ENCODE measurements around the gene EYS.

Gene EYS

GRCh38 chr6:64717281-64717680, 989.7 kb downstream of the EYS start:
- no peak overlapping the region for H3K4me3 ChIP-seq (ENCODE audit: low read depth, low read length)
- DNase-seq (ENCODE audit: low read depth): no peak
- TF ChIP-seq POLR2A (IDR thresholded peaks at IDR 0.05; ENCODE audit: extremely low read depth, insufficient read length) (no peak), CTCF (IDR thresholded peaks at IDR 0.05; ENCODE audit: low read depth, low read length) (no peak), MYC (IDR thresholded peaks at IDR 0.05; ENCODE audit: low read depth, low read length) (no peak), MAX (IDR thresholded peaks at IDR 0.05; ENCODE audit: low read depth, low read length) (no peak)

DNA sequence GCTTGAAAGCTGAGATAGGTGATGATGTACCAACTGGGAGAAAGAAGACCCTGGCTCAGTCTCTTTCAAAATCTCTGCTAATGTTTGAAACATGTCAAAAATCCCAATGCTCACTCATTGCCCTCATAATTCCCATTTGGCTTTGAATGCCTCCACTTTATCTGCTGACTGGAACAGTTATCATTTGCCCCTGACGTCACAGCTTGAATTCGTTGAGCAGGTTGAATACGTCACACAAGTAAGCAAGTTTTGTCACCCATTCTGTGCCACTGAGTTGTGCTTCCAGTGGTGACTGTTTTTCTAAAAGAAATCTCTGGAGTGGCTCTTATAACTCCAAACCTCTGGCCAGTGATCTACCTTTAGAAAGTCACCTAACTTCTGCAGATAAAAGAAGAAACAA, 991.4 kb downstream of the EYS start:
- no peak for DNase-seq (ENCODE audit: low read depth)
- H3K4me3 ChIP-seq (ENCODE audit: low read depth, low read length): no peak overlapping the region
- TF ChIP-seq MYC (IDR thresholded peaks at IDR 0.05; ENCODE audit: low read depth, low read length): no peak
- TF ChIP-seq CTCF (IDR thresholded peaks at IDR 0.05; ENCODE audit: low read depth, low read length): no peak
- no peak for TF ChIP-seq POLR2A (IDR thresholded peaks at IDR 0.05; ENCODE audit: extremely low read depth, insufficient read length)
- no peak for TF ChIP-seq MAX (IDR thresholded peaks at IDR 0.05; ENCODE audit: low read depth, low read length)

DNA sequence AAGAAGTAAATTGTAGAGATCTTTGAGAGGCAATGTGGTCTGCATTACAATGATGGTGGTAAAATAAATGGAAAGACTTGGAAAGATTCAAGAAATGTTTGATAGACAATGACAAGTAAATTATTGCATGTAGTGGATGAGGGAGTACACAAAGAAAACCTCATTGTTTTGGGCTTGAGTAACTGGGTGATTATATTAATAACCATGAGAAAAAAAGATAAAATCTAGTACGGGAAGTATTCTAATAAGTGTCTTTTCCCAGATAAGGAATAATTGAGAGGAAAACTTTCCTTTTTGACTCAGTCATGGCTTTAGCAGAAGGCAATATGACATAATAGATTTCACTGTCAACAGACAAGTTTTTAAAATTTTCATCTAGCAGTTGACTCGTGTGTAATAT, 993.0 kb downstream of the EYS start:
- TF ChIP-seq MYC (IDR thresholded peaks at IDR 0.05; ENCODE audit: low read depth, low read length): no peak
- no peak for TF ChIP-seq MAX (IDR thresholded peaks at IDR 0.05; ENCODE audit: low read depth, low read length)
- TF ChIP-seq CTCF (IDR thresholded peaks at IDR 0.05; ENCODE audit: low read depth, low read length): no peak
- no peak for TF ChIP-seq POLR2A (IDR thresholded peaks at IDR 0.05; ENCODE audit: extremely low read depth, insufficient read length)
- H3K4me3 ChIP-seq (ENCODE audit: low read depth, low read length): no peak overlapping the region
- no peak for DNase-seq (ENCODE audit: low read depth)

DNA sequence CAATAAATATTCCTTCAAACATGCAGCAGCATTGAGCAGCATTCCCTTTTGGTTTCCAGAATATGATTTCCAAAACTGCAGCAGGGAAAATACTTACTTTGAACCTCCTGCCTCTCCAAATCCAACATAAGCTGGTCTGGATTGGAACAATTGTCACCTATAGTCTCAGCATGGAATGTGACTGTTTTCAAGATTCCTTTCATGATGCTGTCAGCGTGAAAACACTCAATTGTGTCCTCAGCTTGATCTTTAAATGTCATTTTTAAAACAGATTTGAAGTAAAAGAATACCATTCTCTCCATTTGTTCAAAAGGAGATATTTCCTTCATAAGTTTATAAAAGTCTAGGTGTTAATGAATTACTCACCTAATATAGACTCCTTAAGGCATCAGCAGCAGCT, 993.9 kb downstream of the EYS start:
- DNase-seq (ENCODE audit: low read depth): no peak
- no peak overlapping the region for H3K4me3 ChIP-seq (ENCODE audit: low read depth, low read length)
- no peak for TF ChIP-seq POLR2A (IDR thresholded peaks at IDR 0.05; ENCODE audit: extremely low read depth, insufficient read length)

DNA sequence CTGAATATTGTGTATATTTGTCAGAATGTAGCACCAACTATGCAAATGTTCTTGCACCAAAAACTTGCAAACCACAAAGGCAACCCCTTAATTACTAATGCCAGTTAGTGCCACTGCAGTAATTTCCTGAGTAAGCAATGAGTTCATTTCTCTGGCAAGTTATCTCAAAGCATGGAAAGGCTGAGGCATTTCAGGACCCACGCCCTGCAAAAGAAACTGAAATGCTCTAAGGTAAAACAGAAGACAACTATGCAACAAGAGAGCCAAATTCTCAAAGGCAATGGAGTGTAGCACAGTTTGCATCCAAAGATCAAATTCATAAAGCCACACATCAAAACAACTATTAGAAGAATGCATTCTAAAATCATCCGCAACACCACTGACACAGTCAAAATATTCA, 994.4 kb downstream of the EYS start:
- H3K4me3 ChIP-seq (ENCODE audit: low read depth, low read length): no peak overlapping the region
- no peak for DNase-seq (ENCODE audit: low read depth)
- TF ChIP-seq CTCF (IDR thresholded peaks at IDR 0.05; ENCODE audit: low read depth, low read length): no peak
- TF ChIP-seq MYC (IDR thresholded peaks at IDR 0.05; ENCODE audit: low read depth, low read length): no peak
- no peak for TF ChIP-seq MAX (IDR thresholded peaks at IDR 0.05; ENCODE audit: low read depth, low read length)
- TF ChIP-seq POLR2A (IDR thresholded peaks at IDR 0.05; ENCODE audit: extremely low read depth, insufficient read length): no peak

DNA sequence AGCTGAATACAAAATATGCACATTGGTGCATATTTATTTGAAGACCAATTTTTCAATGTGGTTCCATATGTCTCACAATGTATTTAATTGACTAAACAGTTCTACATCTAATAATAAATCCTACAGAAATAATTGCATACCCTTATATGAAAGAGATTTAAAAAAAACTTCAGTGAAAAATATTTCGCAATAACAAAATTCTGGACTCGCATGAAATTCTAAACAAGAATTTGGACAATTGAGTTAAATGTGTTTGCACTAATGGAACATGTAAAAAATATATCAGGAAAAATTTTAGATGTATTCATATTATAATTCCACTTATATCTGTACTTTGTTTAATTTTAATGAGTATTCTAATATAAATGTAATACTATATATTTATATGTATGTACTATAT, 1003.1 kb downstream of the EYS start:
- no peak for DNase-seq (ENCODE audit: low read depth)
- TF ChIP-seq MAX (IDR thresholded peaks at IDR 0.05; ENCODE audit: low read depth, low read length): no peak
- no peak for TF ChIP-seq MYC (IDR thresholded peaks at IDR 0.05; ENCODE audit: low read depth, low read length)
- TF ChIP-seq POLR2A (IDR thresholded peaks at IDR 0.05; ENCODE audit: extremely low read depth, insufficient read length): no peak
- no peak for TF ChIP-seq CTCF (IDR thresholded peaks at IDR 0.05; ENCODE audit: low read depth, low read length)
- no peak overlapping the region for H3K4me3 ChIP-seq (ENCODE audit: low read depth, low read length)
